OCI-M1 (cell line): ENCODE measurements around the gene RALA.
"Not testable (repeated sequence)": the region's sequence is repeated elsewhere in the genome, so short reads cannot be mapped to it uniquely, and the experiment has no call there.

ENCODE experiments used
- DNase-seq: peaks from one replicate; lab custom pipeline; 2025; lab: John Stamatoyannopoulos, UW

Gene RALA

GRCh38 chr7:39645482-39646407, 22.4 kb downstream of the RALA start:
- no peak for DNase-seq

- no peak for DNase-seq
Observed at GRCh38 chr7:39647816-39648215, 24.4 kb downstream of the RALA start.

- no peak for DNase-seq
Observed at GRCh38 chr7:39650676-39651075, 27.3 kb downstream of the RALA start.

- no peak for DNase-seq
Observed at GRCh38 chr7:39651265-39651664, 27.9 kb downstream of the RALA start.

GRCh38 chr7:39656415-39656814, 33.0 kb downstream of the RALA start:
- no peak for DNase-seq

- no peak for DNase-seq
Observed at GRCh38 chr7:39659356-39660013, 36.1 kb downstream of the RALA start.

GRCh38 chr7:39661960-39662359, 38.6 kb downstream of the RALA start:
- no peak for DNase-seq

- no peak for DNase-seq
Observed at GRCh38 chr7:39663263-39663662, 39.9 kb downstream of the RALA start.

GRCh38 chr7:39664057-39664456, 40.7 kb downstream of the RALA start:
- peak; percentile 21 for DNase-seq

- no peak for DNase-seq
Observed at GRCh38 chr7:39664585-39664984, 41.2 kb downstream of the RALA start.

- no peak for DNase-seq
Observed at GRCh38 chr7:39666562-39666961, 43.2 kb downstream of the RALA start.

GRCh38 chr7:39667341-39667923, 44.1 kb downstream of the RALA start:
- DNase-seq: no peak

- DNase-seq: not testable (repeated sequence)
Observed at GRCh38 chr7:39668280-39668679, 44.9 kb downstream of the RALA start.

- no peak for DNase-seq
Observed at GRCh38 chr7:39670052-39670451, 46.7 kb downstream of the RALA start.

- no peak for DNase-seq
Observed at GRCh38 chr7:39670934-39671333, 47.6 kb downstream of the RALA start.

- DNase-seq: no peak
Observed at GRCh38 chr7:39672176-39672575, 48.8 kb downstream of the RALA start.

GRCh38 chr7:39673868-39674267, 50.5 kb downstream of the RALA start:
- DNase-seq: no peak

- no peak for DNase-seq
Observed at GRCh38 chr7:39674406-39674805, 51.0 kb downstream of the RALA start.

- no peak for DNase-seq
Observed at GRCh38 chr7:39676346-39676745, 53.0 kb downstream of the RALA start.

- DNase-seq: peak; percentile 31
Observed at GRCh38 chr7:39678930-39679709, 55.7 kb downstream of the RALA start.

GRCh38 chr7:39679874-39680273, 56.5 kb downstream of the RALA start:
- DNase-seq: not testable (repeated sequence)

- no peak for DNase-seq
Observed at GRCh38 chr7:39681887-39682441, 58.6 kb downstream of the RALA start.
